Measurements from ENCODE around the gene ADGRG3. TPM values are rescaled to one million over a fixed set of nuclear protein-coding genes. Genes with fewer than 3 reads are reported as not detected.

Gene ADGRG3
- total and polyA plus RNA-seq, 12 donors: 0.14 to 2.0 (median 0.45) TPM; not detected in 4

- Histone ChIP-seq H3K36me3 (replicated peaks in 1 of 2) (no peaks in the 10 kb centered on the region), H3K9me3 (replicated peaks in 1 of 3) (no peaks in the 10 kb centered on the region), H3K27me3 (no peaks in the 10 kb centered on the region), H3K4me3 (no peak overlapping the region), H3K4me1 (replicated peaks in 1 of 2) (peaks cover 25 to 43% of the 10 kb centered on the region in 2 donors), H3K27ac (no peak overlapping the region)
- DNase-seq: no peak
- TF ChIP-seq POLR2A (IDR thresholded peaks at IDR 0.05): no peak
- TF ChIP-seq, protein P1, sequence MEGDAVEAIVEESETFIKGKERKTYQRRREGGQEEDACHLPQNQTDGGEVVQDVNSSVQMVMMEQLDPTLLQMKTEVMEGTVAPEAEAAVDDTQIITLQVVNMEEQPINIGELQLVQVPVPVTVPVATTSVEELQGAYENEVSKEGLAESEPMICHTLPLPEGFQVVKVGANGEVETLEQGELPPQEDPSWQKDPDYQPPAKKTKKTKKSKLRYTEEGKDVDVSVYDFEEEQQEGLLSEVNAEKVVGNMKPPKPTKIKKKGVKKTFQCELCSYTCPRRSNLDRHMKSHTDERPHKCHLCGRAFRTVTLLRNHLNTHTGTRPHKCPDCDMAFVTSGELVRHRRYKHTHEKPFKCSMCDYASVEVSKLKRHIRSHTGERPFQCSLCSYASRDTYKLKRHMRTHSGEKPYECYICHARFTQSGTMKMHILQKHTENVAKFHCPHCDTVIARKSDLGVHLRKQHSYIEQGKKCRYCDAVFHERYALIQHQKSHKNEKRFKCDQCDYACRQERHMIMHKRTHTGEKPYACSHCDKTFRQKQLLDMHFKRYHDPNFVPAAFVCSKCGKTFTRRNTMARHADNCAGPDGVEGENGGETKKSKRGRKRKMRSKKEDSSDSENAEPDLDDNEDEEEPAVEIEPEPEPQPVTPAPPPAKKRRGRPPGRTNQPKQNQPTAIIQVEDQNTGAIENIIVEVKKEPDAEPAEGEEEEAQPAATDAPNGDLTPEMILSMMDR (IDR thresholded peaks at IDR 0.05): no peak
- WGBS, 4 donors: 84 to 100% (median 88%) methylated on average over 1 to 10 of the region's 10 CpGs
- intact Hi-C loops (cut with DNase I): no loop called here
These were observed 41.5 kb upstream of the ADGRG3 start for GRCh38 chr16:57626420-57627170.

DNA sequence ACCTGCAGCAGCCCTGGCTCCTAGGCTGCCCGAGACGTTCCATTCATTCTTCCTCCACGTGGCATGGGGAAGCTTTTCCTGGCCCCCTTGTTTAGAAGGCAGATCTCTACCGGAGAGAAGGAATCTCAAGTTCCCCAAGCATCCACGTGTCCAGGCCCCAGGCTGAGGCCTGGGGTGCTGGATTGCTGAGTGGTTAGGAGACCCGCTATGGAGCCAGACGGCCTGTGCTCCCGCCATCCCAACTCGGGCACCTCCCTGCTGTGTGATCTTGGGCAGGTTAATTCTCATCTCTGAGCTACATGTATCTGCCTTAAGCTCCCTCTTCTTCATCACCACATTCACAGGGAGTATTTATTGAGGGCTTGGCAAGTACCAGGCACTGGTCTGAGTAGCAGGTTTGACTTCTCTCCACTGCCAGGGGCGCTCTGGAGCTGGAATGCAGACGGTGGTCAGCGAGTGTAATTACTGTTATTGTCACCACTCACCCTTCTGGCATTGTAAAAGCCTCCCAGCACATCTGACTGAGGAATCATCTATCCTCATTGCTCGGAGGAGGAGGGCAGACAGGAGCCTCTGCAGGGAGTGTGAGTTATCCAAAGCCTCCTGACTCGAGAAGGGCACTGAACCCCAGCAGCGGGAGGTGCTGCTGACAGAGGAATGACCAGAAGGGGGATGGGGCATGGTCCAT, 40.8 kb upstream of the ADGRG3 start:
- H3K4me1 ChIP-seq (replicated peaks in 1 of 2): peaks cover 23 to 41% of the 10 kb centered on the region in 2 donors
- H3K36me3 ChIP-seq (replicated peaks in 1 of 2): no peaks in the 10 kb centered on the region
- H3K27me3 ChIP-seq: no peaks in the 10 kb centered on the region
- peak overlapping the region in 1 of 4 donors; percentile 52 for H3K4me3 ChIP-seq
- intact Hi-C loops (cut with DNase I): no loop called here
- 57 to 73% (median 69%) methylated on average over 9 to 15 of the region's 15 CpGs for WGBS, 4 donors
- DNase-seq: peak in 2 of 7 donors; percentile 49 to 66
- TF ChIP-seq, protein P1 (IDR thresholded peaks at IDR 0.05): no peak
- TF ChIP-seq POLR2A (IDR thresholded peaks at IDR 0.05): no peak
- H3K9me3 ChIP-seq (replicated peaks in 1 of 3): no peaks in the 10 kb centered on the region
- peak overlapping the region in 3 of 5 donors; percentile 45 to 89 (median 72) for H3K27ac ChIP-seq

DNA sequence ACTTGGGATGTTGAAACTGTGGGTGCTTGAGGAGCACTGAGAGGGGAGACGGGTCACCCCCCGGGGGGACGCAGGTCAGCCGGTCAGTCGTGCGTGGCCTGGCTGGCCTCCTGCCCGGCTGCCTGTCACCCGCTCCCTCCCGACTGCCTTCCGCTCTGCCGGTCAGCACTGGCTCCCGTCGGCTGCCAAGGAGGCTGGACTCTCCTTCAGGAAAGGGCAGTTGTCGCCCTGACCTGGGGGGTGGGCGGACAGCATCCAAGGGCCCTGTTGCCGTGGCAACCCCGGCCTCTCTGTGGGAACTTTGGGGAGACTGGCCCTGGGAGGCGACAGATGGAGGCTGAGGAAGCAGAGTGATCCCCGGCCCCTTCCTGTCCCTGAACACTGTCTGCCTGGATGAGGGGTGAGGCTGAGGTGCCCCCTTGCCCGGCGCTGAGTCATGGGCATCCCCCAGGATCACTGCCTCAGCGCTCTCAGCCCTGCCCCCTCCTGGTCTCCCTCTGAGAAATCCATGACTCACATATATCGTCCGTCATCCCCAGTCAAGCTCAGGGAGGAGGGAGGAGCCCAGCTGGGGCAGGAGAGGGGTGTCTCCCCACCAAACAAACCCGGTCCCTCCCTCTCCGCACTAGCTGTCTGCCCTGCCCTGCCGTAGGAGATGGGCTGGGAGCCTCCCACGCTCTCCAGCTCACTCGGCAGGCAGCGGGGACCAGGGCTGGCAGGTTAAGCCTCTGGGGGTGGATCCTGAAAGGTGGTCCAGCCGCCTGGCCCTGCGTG, 39.9 kb upstream of the ADGRG3 start, which contains the start of gene ADGRG1:
Gene ADGRG1, plus strand, starts transcription at position 623 of the 774 bp plus-strand sequence. CDS start 21,658 bp downstream, outside the sequence.
- peak within 1 kb of the TSS in 1 of 4 donors; percentile 52 for H3K4me3 ChIP-seq
- TF ChIP-seq, protein P1 (IDR thresholded peaks at IDR 0.05): peak in 1 of 6 experiments; percentile 12
- peak; percentile 60 to 61 for TF ChIP-seq POLR2A (IDR thresholded peaks at IDR 0.05)
- H3K9me3 ChIP-seq (replicated peaks in 1 of 3): no peaks in the 10 kb centered on the region
- no peaks in the 10 kb centered on the region for H3K36me3 ChIP-seq (replicated peaks in 1 of 2)
- intact Hi-C loops (cut with DNase I): no loop called here
- H3K27ac ChIP-seq: peak within 1 kb of the TSS in 3 of 5 donors; percentile 45 to 89 (median 72)
- peaks cover 14 to 33% of the 10 kb centered on the region in 2 donors for H3K4me1 ChIP-seq (replicated peaks in 1 of 2)
- WGBS, 4 donors: 5 to 17% (median 8%) methylated on average over 8 to 32 of the region's 32 CpGs
- peak; percentile 85 to 95 (median 93) for DNase-seq
- no peaks in the 10 kb centered on the region for H3K27me3 ChIP-seq

Measured in adrenal gland (tissue), 12 donors.